ENCODE results near the gene FRYL.

The FRYL gene

DNA sequence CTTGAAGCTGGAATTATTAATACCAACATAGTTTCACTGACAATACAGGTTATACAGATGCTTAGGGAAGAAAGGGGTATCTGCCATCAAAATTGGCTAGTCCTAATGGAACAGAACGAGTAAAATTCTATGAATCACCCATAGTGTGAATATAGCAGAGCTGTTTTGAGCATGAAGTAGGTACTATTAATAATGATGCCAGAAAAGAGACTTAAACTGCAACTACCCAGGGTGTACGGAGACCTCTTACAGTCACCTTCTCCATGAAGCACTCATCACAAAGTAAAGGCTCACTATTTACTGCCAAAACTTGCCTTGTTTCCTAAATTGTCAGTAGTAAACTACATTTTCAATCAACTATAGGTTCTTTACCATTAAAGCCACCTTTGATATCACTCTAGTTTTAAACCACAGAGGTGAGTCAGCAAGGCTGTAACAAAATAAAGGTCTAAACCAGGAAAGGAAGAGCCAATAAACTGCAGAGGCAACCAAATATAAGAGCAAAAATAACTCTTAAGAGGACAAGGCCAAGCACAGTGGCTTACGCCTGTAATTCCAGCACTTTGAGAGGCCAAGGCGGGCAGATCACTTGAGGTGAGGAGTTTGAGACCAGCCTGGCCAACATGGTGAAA lies 114.4 kb downstream of the FRYL start:
- H3K4me3 ChIP-seq (ENCODE audit: control insufficient read depth, low read depth, low read length) = no peak overlapping the region
- DNase-seq (ENCODE audit: low read depth) = peak; percentile 15
- TF ChIP-seq, protein P1, sequence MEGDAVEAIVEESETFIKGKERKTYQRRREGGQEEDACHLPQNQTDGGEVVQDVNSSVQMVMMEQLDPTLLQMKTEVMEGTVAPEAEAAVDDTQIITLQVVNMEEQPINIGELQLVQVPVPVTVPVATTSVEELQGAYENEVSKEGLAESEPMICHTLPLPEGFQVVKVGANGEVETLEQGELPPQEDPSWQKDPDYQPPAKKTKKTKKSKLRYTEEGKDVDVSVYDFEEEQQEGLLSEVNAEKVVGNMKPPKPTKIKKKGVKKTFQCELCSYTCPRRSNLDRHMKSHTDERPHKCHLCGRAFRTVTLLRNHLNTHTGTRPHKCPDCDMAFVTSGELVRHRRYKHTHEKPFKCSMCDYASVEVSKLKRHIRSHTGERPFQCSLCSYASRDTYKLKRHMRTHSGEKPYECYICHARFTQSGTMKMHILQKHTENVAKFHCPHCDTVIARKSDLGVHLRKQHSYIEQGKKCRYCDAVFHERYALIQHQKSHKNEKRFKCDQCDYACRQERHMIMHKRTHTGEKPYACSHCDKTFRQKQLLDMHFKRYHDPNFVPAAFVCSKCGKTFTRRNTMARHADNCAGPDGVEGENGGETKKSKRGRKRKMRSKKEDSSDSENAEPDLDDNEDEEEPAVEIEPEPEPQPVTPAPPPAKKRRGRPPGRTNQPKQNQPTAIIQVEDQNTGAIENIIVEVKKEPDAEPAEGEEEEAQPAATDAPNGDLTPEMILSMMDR (conservative IDR thresholded peaks at IDR 0.05; ENCODE audit: control insufficient read depth, insufficient read depth, low read depth, low read length) = no peak

DNA sequence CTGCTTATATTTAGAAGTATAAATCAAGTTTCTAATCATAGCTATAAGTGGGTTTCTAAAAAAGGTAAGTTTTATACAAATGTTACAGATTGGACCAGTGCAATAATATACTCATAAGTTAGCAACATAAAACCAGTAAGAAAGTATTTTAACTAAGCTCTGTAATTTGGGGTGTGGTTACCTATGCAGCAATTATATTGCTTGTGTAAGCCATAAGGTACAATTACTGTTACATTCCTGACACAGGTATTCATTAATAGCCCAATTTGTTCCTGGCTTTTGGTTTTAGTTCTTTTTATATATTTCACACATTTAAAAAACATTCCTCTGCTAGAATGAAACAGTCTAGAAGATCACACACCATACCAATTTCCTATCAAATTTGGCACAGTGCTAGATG lies 115.1 kb downstream of the FRYL start:
- TF ChIP-seq, protein P1 (conservative IDR thresholded peaks at IDR 0.05; ENCODE audit: control insufficient read depth, insufficient read depth, low read depth, low read length) = no peak
- H3K4me3 ChIP-seq (ENCODE audit: control insufficient read depth, low read depth, low read length) = no peak overlapping the region
- no peak for DNase-seq (ENCODE audit: low read depth)

DNA sequence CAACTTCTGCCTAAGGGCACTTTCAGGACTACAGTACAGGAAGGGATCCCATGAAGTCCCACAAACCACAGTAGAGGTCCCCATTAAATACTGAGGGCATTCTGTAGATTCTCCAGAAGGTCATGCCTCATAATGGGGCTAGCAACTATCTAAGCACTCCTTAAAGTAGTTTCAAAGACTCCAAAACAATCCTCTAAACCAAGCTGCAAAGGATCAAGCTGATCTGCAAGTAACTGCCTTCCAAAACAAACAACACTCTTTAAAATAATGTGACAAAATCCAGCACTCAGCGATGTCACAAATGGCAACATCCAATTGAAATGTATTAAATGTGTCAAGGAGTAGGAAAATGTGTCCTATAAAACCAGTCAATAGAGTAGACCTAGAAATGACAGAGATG lies 118.7 kb downstream of the FRYL start:
- TF ChIP-seq, protein P1 (conservative IDR thresholded peaks at IDR 0.05; ENCODE audit: control insufficient read depth, insufficient read depth, low read depth, low read length) = no peak
- DNase-seq (ENCODE audit: low read depth) = no peak

DNA sequence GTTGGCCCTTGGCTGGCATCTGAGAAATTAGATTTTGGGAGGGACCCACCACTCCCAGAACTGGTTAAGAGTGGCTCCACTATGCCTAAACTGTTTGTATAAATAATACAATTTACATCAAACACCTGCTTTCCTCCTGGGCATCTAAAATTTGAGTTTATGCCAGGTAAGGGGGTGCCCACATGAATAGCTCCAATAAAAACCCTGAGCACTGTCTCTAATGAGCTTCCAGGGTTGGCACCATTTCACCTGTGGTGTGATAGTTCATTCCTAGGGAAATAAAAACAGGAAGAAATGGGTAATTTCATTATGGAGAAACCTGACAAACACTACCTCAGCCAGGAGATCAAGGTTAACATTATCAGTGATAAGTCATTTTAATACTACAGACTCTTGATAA lies 119.7 kb downstream of the FRYL start:
- DNase-seq (ENCODE audit: low read depth) = no peak
- TF ChIP-seq, protein P1 (conservative IDR thresholded peaks at IDR 0.05; ENCODE audit: control insufficient read depth, insufficient read depth, low read depth, low read length) = no peak
- H3K4me3 ChIP-seq (ENCODE audit: control insufficient read depth, low read depth, low read length) = no peak overlapping the region

More for the DNA sequence above, 118.7 kb downstream of the FRYL start:
- H3K4me3 ChIP-seq (ENCODE audit: control insufficient read depth, low read depth, low read length) = no peak overlapping the region

DNA sequence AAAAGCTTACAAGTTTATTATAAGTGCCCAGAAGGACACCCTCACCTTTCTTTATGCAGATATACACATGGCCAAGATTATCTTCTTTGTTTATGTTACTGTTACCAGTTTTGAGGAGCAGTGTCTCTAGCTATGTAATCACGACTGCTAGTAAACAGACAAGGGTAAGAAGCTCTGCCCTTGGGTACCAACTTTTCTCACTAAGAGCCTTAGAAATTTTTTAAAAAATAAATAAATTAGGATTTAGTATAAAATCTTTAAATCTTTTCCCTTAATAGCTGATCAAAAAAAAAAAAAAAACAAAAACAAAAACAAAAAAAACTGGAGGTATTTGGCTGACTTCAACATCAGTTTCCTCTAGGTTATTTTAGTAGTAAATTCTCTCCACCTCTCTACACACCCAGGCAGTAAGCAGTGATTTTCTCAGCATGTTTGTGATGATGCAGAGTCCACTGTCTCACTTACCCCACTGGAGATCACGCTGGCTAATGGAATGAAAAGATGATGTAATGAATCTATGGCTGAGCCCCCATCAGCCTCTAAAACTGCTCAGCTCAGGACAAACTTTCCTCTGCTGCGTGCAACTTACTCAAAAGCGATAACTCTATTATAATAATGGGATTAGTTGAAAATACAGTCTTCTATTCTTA lies 125.9 kb downstream of the FRYL start:
- peak; percentile 47 for DNase-seq (ENCODE audit: low read depth)
- no peak overlapping the region for H3K4me3 ChIP-seq (ENCODE audit: control insufficient read depth, low read depth, low read length)

DNA sequence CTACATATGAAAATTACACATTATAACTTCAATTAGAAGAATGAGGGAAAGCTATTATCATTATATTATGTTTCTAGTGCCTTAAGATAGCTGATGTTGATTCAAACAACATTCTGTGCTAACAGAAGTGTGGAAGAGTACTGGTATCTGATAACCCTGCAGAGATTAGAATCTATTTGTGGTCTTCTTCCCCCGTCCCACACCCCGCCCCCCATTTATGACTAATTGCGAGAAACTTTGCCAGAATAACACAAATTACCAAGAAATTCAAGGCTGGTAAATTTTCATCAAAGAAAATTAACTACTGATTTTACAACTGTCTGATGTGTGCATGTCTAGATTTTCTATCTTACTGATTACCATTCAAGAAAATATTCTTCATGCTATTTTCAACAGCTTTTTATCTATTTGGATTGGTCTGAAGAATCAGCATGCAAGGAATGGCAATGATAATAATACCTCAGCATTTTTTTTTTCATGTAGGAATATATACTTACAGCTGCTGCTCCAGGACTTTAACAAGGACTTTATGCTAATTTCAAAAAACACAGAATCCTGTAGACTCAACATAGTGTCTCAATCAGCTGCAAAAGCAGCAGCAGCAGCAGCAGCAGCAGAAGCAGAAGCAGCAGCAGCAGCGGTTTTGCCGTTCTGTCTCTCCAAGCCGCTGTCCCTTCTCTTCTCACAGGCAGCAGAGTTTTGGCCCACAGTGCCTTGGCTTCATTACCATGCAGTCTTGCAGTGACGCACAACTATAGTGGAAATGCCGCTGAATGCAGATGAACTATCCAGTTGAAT lies 126.7 kb downstream of the FRYL start:
- TF ChIP-seq, protein P1 (conservative IDR thresholded peaks at IDR 0.05; ENCODE audit: control insufficient read depth, insufficient read depth, low read depth, low read length) = no peak
- DNase-seq (ENCODE audit: low read depth) = peak; percentile 82

More for the DNA sequence above, 125.9 kb downstream of the FRYL start:
- TF ChIP-seq, protein P1 (conservative IDR thresholded peaks at IDR 0.05; ENCODE audit: control insufficient read depth, insufficient read depth, low read depth, low read length) = no peak

More for the DNA sequence above, 126.7 kb downstream of the FRYL start:
- H3K4me3 ChIP-seq (ENCODE audit: control insufficient read depth, low read depth, low read length) = no peak overlapping the region

Data from fibroblast of mammary gland (primary cell).